KMS-11 (cell line): Measurements from ENCODE around the gene CCPG1.

Experiments
- H2AFZ ChIP-seq: fragments of 200-600 bp; sonication (generic); 2 replicates; pipeline ENCODE4 v1.6.1; 2016; ENCODE audit warnings: antibody characterized with exemption, mixed run types, low read depth
- H3K27ac ChIP-seq: fragments of 200-600 bp; sonication (generic); 2 replicates; pipeline ENCODE4 v1.6.1; 2016; ENCODE audit warnings: mild to moderate bottlenecking, mixed run types
- H3K27me3 ChIP-seq: fragments of 200-600 bp; sonication (generic); 2 replicates; pipeline ENCODE4 v1.6.1; 2017; ENCODE audit warnings: mild to moderate bottlenecking, low read depth, mixed run types, moderate library complexity; ENCODE audit not compliant: insufficient read depth
- H3K36me3 ChIP-seq: fragments of 200-600 bp; sonication (generic); 2 replicates; pipeline ENCODE4 v1.6.1; 2017; ENCODE audit warnings: mild to moderate bottlenecking, mixed run types; ENCODE audit not compliant: insufficient read depth
- H3K4me1 ChIP-seq: fragments of 200-600 bp; sonication (generic); 2 replicates; pipeline ENCODE4 v1.6.1; 2016; ENCODE audit warnings: mild to moderate bottlenecking, low read depth, mixed run types; ENCODE audit not compliant: poor library complexity, severe bottlenecking
- H3K4me2 ChIP-seq: fragments of 200-600 bp; sonication (generic); 2 replicates; pipeline ENCODE4 v1.7.0; 2016; ENCODE audit warnings: mild to moderate bottlenecking, mixed run types
- H3K4me3 ChIP-seq: fragments of 200-600 bp; sonication (generic); IDR thresholded peaks from 2 replicates; pipeline ENCODE4 v1.6.1; 2017; ENCODE audit warnings: low read depth, low read length, mixed read lengths; ENCODE audit not compliant: insufficient read depth
- H3K79me2 ChIP-seq: fragments of 200-600 bp; sonication (generic); 2 replicates; pipeline ENCODE4 v1.6.1; 2016; ENCODE audit warnings: low read depth, mixed run types; ENCODE audit not compliant: insufficient read depth
- H3K9ac ChIP-seq: fragments of 200-600 bp; sonication (generic); 2 replicates; pipeline ENCODE4 v1.6.1; 2016; ENCODE audit warnings: mild to moderate bottlenecking, mixed run types
- H4K20me1 ChIP-seq: fragments of 200-600 bp; sonication (generic); 2 replicates; pipeline ENCODE4 v1.6.1; 2016; ENCODE audit warnings: mild to moderate bottlenecking, mixed run types; ENCODE audit not compliant: insufficient read depth
- TF ChIP-seq, protein P1 (sequence below): fragments of 200-600 bp; sonication (generic); conservative IDR thresholded peaks from 2 replicates; pipeline ENCODE4 v1.6.1; 2017; ENCODE audit warnings: low read depth, mild to moderate bottlenecking, antibody characterized with exemption, low read length, moderate library complexity, mixed read lengths

CCPG1 gene

DNA sequence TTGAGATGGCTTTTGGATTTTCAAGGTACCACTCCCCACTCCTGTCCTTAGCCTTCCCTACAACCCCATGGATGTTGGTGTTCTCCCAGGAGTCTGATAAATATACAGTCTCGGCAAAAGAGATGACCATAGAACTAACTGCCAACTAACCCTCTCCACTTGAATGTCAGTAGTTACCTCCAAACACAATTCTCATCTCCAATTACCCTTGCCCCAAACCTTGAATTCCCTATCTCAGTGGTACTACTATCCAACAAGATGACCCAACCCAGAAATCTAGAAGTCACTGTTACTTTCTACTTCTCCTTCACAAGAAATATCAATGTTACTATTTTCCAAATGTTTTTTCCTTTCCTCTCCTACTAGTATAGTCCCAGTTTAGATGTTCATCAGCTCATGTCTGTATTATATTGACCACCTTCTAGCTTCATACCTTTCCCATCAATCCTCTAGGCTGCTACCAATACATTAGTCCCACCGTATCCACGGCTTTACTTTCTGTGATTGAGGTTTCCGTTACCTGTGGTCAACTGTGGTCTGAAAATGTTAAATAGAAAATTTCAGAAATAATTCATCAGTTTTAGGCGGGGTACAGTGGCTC is 51.1 kb downstream of the CCPG1 start:
- H3K4me2 ChIP-seq: no peak overlapping the region
- H3K4me1 ChIP-seq: no peaks in the 10 kb centered on the region
- no peak overlapping the region for H3K4me3 ChIP-seq
- no peak overlapping the region for H3K27ac ChIP-seq
- H3K79me2 ChIP-seq: no peaks in the 10 kb centered on the region
- no peak overlapping the region for H3K9ac ChIP-seq
- H2AFZ ChIP-seq: no peak overlapping the region
- H3K27me3 ChIP-seq: no peaks in the 10 kb centered on the region
- H3K36me3 ChIP-seq: no peaks in the 10 kb centered on the region
- TF ChIP-seq, protein P1, sequence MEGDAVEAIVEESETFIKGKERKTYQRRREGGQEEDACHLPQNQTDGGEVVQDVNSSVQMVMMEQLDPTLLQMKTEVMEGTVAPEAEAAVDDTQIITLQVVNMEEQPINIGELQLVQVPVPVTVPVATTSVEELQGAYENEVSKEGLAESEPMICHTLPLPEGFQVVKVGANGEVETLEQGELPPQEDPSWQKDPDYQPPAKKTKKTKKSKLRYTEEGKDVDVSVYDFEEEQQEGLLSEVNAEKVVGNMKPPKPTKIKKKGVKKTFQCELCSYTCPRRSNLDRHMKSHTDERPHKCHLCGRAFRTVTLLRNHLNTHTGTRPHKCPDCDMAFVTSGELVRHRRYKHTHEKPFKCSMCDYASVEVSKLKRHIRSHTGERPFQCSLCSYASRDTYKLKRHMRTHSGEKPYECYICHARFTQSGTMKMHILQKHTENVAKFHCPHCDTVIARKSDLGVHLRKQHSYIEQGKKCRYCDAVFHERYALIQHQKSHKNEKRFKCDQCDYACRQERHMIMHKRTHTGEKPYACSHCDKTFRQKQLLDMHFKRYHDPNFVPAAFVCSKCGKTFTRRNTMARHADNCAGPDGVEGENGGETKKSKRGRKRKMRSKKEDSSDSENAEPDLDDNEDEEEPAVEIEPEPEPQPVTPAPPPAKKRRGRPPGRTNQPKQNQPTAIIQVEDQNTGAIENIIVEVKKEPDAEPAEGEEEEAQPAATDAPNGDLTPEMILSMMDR: no peak
- no peaks in the 10 kb centered on the region for H4K20me1 ChIP-seq

DNA sequence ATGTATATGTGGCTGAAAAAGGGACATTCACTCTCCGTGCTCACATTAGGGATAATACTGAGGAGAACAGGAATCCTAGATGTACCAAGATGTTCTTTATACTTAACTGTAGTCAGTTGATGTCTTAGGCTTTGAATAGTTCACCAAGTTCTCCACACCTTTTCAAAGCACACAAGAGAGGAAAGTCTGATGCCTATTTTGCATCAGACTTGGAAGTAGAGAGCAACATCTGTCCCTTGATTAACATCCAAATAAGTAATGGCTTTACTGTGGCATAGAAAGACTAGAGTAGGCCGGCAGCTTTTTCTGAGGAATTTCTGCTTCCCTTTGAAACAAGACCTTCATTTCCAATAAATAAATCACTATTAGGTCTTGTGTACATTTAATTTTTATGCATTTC is 55.1 kb downstream of the CCPG1 start:
- H3K36me3 ChIP-seq: no peaks in the 10 kb centered on the region
- no peak overlapping the region for H2AFZ ChIP-seq
- no peaks in the 10 kb centered on the region for H3K27me3 ChIP-seq
- no peak overlapping the region for H3K9ac ChIP-seq
- no peak overlapping the region for H3K27ac ChIP-seq
- TF ChIP-seq, protein P1: no peak
- H4K20me1 ChIP-seq: no peaks in the 10 kb centered on the region
- H3K4me2 ChIP-seq: no peak overlapping the region
- H3K4me1 ChIP-seq: no peaks in the 10 kb centered on the region
- no peaks in the 10 kb centered on the region for H3K79me2 ChIP-seq
- no peak overlapping the region for H3K4me3 ChIP-seq

DNA sequence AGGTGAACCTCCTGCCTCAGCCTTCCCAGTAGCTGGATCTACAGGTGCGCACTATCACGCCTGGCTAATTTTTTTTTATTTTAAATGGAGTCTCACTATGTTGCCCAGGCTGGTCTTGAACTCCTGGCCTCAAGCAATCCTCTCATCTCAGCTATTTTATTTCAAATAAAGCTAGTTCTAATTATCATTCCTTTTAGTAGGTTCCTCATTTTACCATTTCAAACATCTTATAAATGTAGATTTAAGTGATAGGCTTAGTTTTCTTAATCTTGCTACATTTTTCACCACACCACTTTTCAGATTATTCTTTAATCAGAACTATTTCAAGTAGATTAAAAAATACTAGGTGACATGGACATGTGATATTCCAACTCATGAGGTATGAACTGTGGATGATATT is 58.9 kb downstream of the CCPG1 start:
- no peak overlapping the region for H3K27ac ChIP-seq
- H3K36me3 ChIP-seq: no peaks in the 10 kb centered on the region
- H3K79me2 ChIP-seq: no peaks in the 10 kb centered on the region
- H2AFZ ChIP-seq: no peak overlapping the region
- H3K27me3 ChIP-seq: no peaks in the 10 kb centered on the region
- H3K9ac ChIP-seq: no peak overlapping the region
- H3K4me1 ChIP-seq: peaks cover 6% of the 10 kb centered on the region
- TF ChIP-seq, protein P1: no peak
- no peaks in the 10 kb centered on the region for H4K20me1 ChIP-seq
- H3K4me3 ChIP-seq: no peak overlapping the region
- no peak overlapping the region for H3K4me2 ChIP-seq

DNA sequence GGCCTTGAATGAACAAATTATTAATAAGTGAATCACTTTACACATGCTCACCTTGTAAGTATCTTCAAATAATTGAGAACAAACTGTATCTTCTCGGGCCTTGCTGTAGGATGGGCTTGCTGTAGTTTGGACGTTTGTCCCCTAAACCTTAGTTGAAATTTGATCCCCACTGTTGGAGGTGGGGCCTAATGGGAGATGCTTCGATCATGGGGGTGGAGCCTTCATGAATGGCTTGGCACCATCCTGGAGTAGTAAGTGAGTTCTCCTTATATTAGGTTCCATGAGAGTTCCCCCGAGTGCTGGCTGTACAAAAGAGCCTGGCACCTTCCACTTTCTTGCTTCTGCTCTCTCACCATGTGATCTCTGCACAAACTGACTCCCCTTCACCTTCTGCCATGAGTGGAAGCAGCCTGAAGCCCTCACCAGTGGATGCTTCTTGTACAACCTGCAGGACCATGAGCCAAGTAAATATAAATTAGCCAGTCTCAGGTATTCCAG is 59.8 kb downstream of the CCPG1 start:
- no peaks in the 10 kb centered on the region for H3K27me3 ChIP-seq
- H3K79me2 ChIP-seq: no peaks in the 10 kb centered on the region
- TF ChIP-seq, protein P1: no peak
- H3K4me2 ChIP-seq: no peak overlapping the region
- no peaks in the 10 kb centered on the region for H3K36me3 ChIP-seq
- peaks cover 6% of the 10 kb centered on the region for H3K4me1 ChIP-seq
- no peak overlapping the region for H3K27ac ChIP-seq
- H3K9ac ChIP-seq: no peak overlapping the region
- H4K20me1 ChIP-seq: no peaks in the 10 kb centered on the region
- H3K4me3 ChIP-seq: no peak overlapping the region
- H2AFZ ChIP-seq: no peak overlapping the region
